Glomerular endothelial cell (primary cell): Measurements from ENCODE around the gene NFYB. TPM values are rescaled to one million over a fixed set of nuclear protein-coding genes. Genes with fewer than 3 reads are reported as not detected.
"Not testable (repeated sequence)": the region's sequence is repeated elsewhere in the genome, so short reads cannot be mapped to it uniquely, and the experiment has no call there.

Source experiments
- DNase-seq: peaks from one replicate; pipeline ENCODE4 v3.0.0-alpha.2; 2011; ENCODE audit warnings: low read depth, low spot score; ENCODE audit errors: extremely low read depth
- total RNA-seq: library from RNA; depleted of rRNA; stranded (reverse); fragments of >200 nt; gene quantifications from 2 replicates; pipeline ENCODE4 v1.2.3, GENCODE V29; 2015

The NFYB gene
- total RNA-seq, 1 donor from 2014 or later, result 10.0 TPM

- no peak for DNase-seq
These were observed 15.7 kb downstream of the NFYB start for GRCh38 chr12:104122298-104122697.

- DNase-seq, result no peak
These were observed 17.0 kb downstream of the NFYB start for GRCh38 chr12:104121001-104121400.

GRCh38 chr12:104115587-104115975 is 22.4 kb downstream of the NFYB start:
- DNase-seq, result no peak

- not testable (repeated sequence) for DNase-seq
These were observed 23.0 kb downstream of the NFYB start for GRCh38 chr12:104114834-104115586.

- no peak for DNase-seq
These were observed 28.4 kb downstream of the NFYB start for GRCh38 chr12:104109446-104110271.

- peak; percentile 71 for DNase-seq
These were observed 29.1 kb downstream of the NFYB start for GRCh38 chr12:104108755-104109445.

- DNase-seq, result no peak
These were observed 31.0 kb downstream of the NFYB start for GRCh38 chr12:104106965-104107364.

- DNase-seq, result no peak
These were observed 32.5 kb downstream of the NFYB start for GRCh38 chr12:104105461-104105860.

GRCh38 chr12:104097954-104098353 is 40.1 kb downstream of the NFYB start:
- no peak for DNase-seq

GRCh38 chr12:104095289-104095688 is 42.7 kb downstream of the NFYB start:
- DNase-seq, result no peak

GRCh38 chr12:104094284-104094683 is 43.7 kb downstream of the NFYB start:
- no peak for DNase-seq

GRCh38 chr12:104091136-104091535 is 46.9 kb downstream of the NFYB start:
- no peak for DNase-seq

- no peak for DNase-seq
These were observed 47.3 kb downstream of the NFYB start for GRCh38 chr12:104090685-104091084.

- DNase-seq, result no peak
These were observed 54.1 kb downstream of the NFYB start for GRCh38 chr12:104083769-104084475.

- DNase-seq, result no peak
These were observed 57.2 kb downstream of the NFYB start for GRCh38 chr12:104080764-104081163.

GRCh38 chr12:104079024-104079423 is 59.0 kb downstream of the NFYB start:
- no peak for DNase-seq

- DNase-seq, result no peak
These were observed 64.3 kb downstream of the NFYB start for GRCh38 chr12:104073699-104074098.

GRCh38 chr12:104072099-104072498 is 65.9 kb downstream of the NFYB start:
- DNase-seq, result no peak
